ENCODE data around the gene RGMA. TPM values are rescaled to one million over a fixed set of nuclear protein-coding genes. Genes with fewer than 3 reads are reported as not detected.

Gene RGMA
- total and polyA plus RNA-seq, 2 donors from 2014 or later, result 4.4 to 4.7 TPM

- no peaks in the 10 kb centered on the region for H3K27me3 ChIP-seq (ENCODE audit: control insufficient read depth, insufficient read depth, low read length)
- TF ChIP-seq, protein P1, sequence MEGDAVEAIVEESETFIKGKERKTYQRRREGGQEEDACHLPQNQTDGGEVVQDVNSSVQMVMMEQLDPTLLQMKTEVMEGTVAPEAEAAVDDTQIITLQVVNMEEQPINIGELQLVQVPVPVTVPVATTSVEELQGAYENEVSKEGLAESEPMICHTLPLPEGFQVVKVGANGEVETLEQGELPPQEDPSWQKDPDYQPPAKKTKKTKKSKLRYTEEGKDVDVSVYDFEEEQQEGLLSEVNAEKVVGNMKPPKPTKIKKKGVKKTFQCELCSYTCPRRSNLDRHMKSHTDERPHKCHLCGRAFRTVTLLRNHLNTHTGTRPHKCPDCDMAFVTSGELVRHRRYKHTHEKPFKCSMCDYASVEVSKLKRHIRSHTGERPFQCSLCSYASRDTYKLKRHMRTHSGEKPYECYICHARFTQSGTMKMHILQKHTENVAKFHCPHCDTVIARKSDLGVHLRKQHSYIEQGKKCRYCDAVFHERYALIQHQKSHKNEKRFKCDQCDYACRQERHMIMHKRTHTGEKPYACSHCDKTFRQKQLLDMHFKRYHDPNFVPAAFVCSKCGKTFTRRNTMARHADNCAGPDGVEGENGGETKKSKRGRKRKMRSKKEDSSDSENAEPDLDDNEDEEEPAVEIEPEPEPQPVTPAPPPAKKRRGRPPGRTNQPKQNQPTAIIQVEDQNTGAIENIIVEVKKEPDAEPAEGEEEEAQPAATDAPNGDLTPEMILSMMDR (IDR thresholded peaks at IDR 0.05; ENCODE audit: borderline replicate concordance, extremely low read depth, insufficient read depth), result no peak
- H3K9me3 ChIP-seq (ENCODE audit: control insufficient read depth in 2 of 3, insufficient read depth in 1 of 3, low read length in 3 of 3), result no peaks in the 10 kb centered on the region
- intact Hi-C loops (cut with DNase I), result no loop called here
- no peak overlapping the region for H3K4me3 ChIP-seq (ENCODE audit: low read length in 3 of 3)
- H3K27ac ChIP-seq (ENCODE audit: low read depth in 2 of 2, low read length in 2 of 2), result peak overlapping the region; percentile 15 to 33
- peaks cover 12 to 24% (median 24%) of the 10 kb centered on the region in 3 donors for H3K36me3 ChIP-seq (ENCODE audit: control insufficient read depth in 2 of 3, insufficient read depth in 3 of 3, low read length in 3 of 3)
- peak overlapping the region in 1 of 3 donors; percentile 5 for H3K9ac ChIP-seq (ENCODE audit: low read length in 3 of 3)
- FAIRE-seq, result no peak
- H3K4me1 ChIP-seq (ENCODE audit: control insufficient read depth in 2 of 3, insufficient read depth in 2 of 3, low read depth in 1 of 3, low read length in 3 of 3), result peaks cover 0 to 15% (median 0%) of the 10 kb centered on the region in 3 donors
- DNase-seq, result peak in 2 of 5 donors; percentile 62 to 77
These were observed 59.7 kb downstream of the RGMA start for GRCh38 chr15:93029214-93029835.

GRCh38 chr15:93028632-93029213 is 60.3 kb downstream of the RGMA start:
- DNase-seq (peak in 4 of 5 donors; percentile 30 to 89 (median 47)), FAIRE-seq (no peak)
- Histone ChIP-seq H3K4me3 (ENCODE audit: low read length in 3 of 3) (no peak overlapping the region), H3K27ac (ENCODE audit: low read depth in 2 of 2, low read length in 2 of 2) (peak overlapping the region; percentile 42 to 65), H3K9me3 (ENCODE audit: control insufficient read depth in 2 of 3, insufficient read depth in 1 of 3, low read length in 3 of 3) (no peaks in the 10 kb centered on the region), H3K36me3 (ENCODE audit: control insufficient read depth in 2 of 3, insufficient read depth in 3 of 3, low read length in 3 of 3) (peaks cover 14 to 31% (median 25%) of the 10 kb centered on the region in 3 donors), H3K4me1 (ENCODE audit: control insufficient read depth in 2 of 3, insufficient read depth in 2 of 3, low read depth in 1 of 3, low read length in 3 of 3) (peaks cover 0 to 15% (median 0%) of the 10 kb centered on the region in 3 donors), H3K9ac (ENCODE audit: low read length in 3 of 3) (peak overlapping the region in 1 of 3 donors; percentile 10), H3K27me3 (ENCODE audit: control insufficient read depth, insufficient read depth, low read length) (no peaks in the 10 kb centered on the region)
- TF ChIP-seq, protein P1 (IDR thresholded peaks at IDR 0.05; ENCODE audit: borderline replicate concordance, extremely low read depth, insufficient read depth), result no peak
- intact Hi-C loops (cut with DNase I), result no loop called here

GRCh38 chr15:93028111-93028631 is 60.8 kb downstream of the RGMA start:
- FAIRE-seq (no peak), DNase-seq (peak in 2 of 5 donors; percentile 44 to 64)
- peak overlapping the region; percentile 42 to 65 for H3K27ac ChIP-seq (ENCODE audit: low read depth in 2 of 2, low read length in 2 of 2)
- peaks cover 14 to 34% (median 26%) of the 10 kb centered on the region in 3 donors for H3K36me3 ChIP-seq (ENCODE audit: control insufficient read depth in 2 of 3, insufficient read depth in 3 of 3, low read length in 3 of 3)
- TF ChIP-seq, protein P1 (IDR thresholded peaks at IDR 0.05; ENCODE audit: borderline replicate concordance, extremely low read depth, insufficient read depth), result no peak
- H3K9ac ChIP-seq (ENCODE audit: low read length in 3 of 3), result peak overlapping the region in 1 of 3 donors; percentile 10
- no peak overlapping the region for H3K4me3 ChIP-seq (ENCODE audit: low read length in 3 of 3)
- H3K9me3 ChIP-seq (ENCODE audit: control insufficient read depth in 2 of 3, insufficient read depth in 1 of 3, low read length in 3 of 3), result no peaks in the 10 kb centered on the region
- intact Hi-C loops (cut with DNase I), result no loop called here
- no peaks in the 10 kb centered on the region for H3K27me3 ChIP-seq (ENCODE audit: control insufficient read depth, insufficient read depth, low read length)
- peaks cover 0 to 15% (median 0%) of the 10 kb centered on the region in 3 donors for H3K4me1 ChIP-seq (ENCODE audit: control insufficient read depth in 2 of 3, insufficient read depth in 2 of 3, low read depth in 1 of 3, low read length in 3 of 3)
